ENCODE measurements around the gene ICAM5.

- TF ChIP-seq EZH2 (IDR thresholded peaks at IDR 0.05) (no peak), POLR2AphosphoS5 (IDR thresholded peaks at IDR 0.05; ENCODE audit: borderline replicate concordance, low read depth, low read length) (no peak)
Observed at GRCh38 chr19:10277795-10278589, 11.8 kb upstream of the ICAM5 start.

Measured in SK-N-MC (cell line).